WTC11 (cell line): ENCODE data around the gene MFSD12.

Experiments
- FOXJ3 ChIP-seq: sonication (generic); formaldehyde crosslinking; IDR thresholded peaks from 2 replicates; pipeline ENCODE4 v1.9.0; 2021; ENCODE audit warnings: missing genetic modification reagents, mild to moderate bottlenecking, borderline replicate concordance
- ZNF121 ChIP-seq: sonication (generic); formaldehyde crosslinking; IDR thresholded peaks from 2 replicates; pipeline ENCODE4 v1.8.0; 2023; ENCODE audit warnings: missing genetic modification reagents
- TF ChIP-seq, protein P1 (sequence below): fragments of 200-600 bp; IDR thresholded peaks from 2 replicates; pipeline ENCODE4 v1.8.0; 2022; ENCODE audit warnings: antibody characterized with exemption
- TF ChIP-seq, protein P2 (sequence below): sonication (generic); formaldehyde crosslinking; IDR thresholded peaks from 2 replicates; pipeline ENCODE4 v1.8.1; 2023; ENCODE audit warnings: mild to moderate bottlenecking, missing genetic modification reagents, moderate library complexity
- TF ChIP-seq, protein P3 (sequence below): sonication (generic); formaldehyde crosslinking; IDR thresholded peaks from 2 replicates; pipeline ENCODE4 v1.8.0; 2022; ENCODE audit warnings: mild to moderate bottlenecking, missing genetic modification reagents

DNA sequence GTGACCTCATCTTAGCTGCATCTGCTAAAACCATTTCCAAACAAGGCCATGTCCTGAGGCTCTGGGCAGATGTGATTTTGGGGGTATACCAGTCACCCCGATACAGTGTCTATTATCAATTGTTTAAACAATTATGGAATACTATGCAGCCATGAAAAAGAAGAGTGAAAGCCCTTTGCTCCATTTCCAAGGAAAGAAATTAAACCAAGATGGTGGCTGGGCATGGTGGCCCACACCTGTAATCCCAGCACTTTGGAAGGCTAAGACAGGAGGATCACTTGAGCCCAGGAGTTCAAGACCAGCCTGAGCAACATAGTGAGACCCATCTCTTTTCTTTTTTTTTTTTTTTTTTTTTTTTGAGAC is 17.6 kb downstream of the MFSD12 start:
- TF ChIP-seq, protein P1, sequence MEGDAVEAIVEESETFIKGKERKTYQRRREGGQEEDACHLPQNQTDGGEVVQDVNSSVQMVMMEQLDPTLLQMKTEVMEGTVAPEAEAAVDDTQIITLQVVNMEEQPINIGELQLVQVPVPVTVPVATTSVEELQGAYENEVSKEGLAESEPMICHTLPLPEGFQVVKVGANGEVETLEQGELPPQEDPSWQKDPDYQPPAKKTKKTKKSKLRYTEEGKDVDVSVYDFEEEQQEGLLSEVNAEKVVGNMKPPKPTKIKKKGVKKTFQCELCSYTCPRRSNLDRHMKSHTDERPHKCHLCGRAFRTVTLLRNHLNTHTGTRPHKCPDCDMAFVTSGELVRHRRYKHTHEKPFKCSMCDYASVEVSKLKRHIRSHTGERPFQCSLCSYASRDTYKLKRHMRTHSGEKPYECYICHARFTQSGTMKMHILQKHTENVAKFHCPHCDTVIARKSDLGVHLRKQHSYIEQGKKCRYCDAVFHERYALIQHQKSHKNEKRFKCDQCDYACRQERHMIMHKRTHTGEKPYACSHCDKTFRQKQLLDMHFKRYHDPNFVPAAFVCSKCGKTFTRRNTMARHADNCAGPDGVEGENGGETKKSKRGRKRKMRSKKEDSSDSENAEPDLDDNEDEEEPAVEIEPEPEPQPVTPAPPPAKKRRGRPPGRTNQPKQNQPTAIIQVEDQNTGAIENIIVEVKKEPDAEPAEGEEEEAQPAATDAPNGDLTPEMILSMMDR, result no peak
- TF ChIP-seq FOXJ3 (CRISPR knock-in tag) (no peak), ZNF121 (no peak)
- TF ChIP-seq, protein P2, sequence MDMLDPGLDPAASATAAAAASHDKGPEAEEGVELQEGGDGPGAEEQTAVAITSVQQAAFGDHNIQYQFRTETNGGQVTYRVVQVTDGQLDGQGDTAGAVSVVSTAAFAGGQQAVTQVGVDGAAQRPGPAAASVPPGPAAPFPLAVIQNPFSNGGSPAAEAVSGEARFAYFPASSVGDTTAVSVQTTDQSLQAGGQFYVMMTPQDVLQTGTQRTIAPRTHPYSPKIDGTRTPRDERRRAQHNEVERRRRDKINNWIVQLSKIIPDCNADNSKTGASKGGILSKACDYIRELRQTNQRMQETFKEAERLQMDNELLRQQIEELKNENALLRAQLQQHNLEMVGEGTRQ (CRISPR knock-in tag), result no peak
- TF ChIP-seq, protein P3, sequence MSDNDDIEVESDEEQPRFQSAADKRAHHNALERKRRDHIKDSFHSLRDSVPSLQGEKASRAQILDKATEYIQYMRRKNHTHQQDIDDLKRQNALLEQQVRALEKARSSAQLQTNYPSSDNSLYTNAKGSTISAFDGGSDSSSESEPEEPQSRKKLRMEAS (CRISPR knock-in tag), result no peak
